Stimulated activated CD8-positive, alpha-beta memory T cell treated with anti-CD3 and anti-CD28 coated beads, Interleukin-12 subunit alpha, Interleukin-12 subunit beta, amount 100 ng/mL, for 4 hours (primary cell): Measurements from ENCODE around the gene PTGR2.
"Not testable (repeated sequence)": the region's sequence is repeated elsewhere in the genome, so short reads cannot be mapped to it uniquely, and the experiment has no call there.

Source experiments
- DNase-seq: peaks from one replicate; pipeline ENCODE4 v3.0.0-alpha.2; 2020; ENCODE audit warnings: low read depth

Gene PTGR2

GRCh38 chr14:73851567-73852382 is at the start of gene PTGR2:
Gene PTGR2, plus strand, starts transcription at chr14:73851831. Its CDS starts 7,032 bp downstream, at chr14:73858863.
- peak; percentile 77 for DNase-seq

- DNase-seq, result no peak
Observed at GRCh38 chr14:73802431-73803188, 49.0 kb upstream of the PTGR2 start.

DNA sequence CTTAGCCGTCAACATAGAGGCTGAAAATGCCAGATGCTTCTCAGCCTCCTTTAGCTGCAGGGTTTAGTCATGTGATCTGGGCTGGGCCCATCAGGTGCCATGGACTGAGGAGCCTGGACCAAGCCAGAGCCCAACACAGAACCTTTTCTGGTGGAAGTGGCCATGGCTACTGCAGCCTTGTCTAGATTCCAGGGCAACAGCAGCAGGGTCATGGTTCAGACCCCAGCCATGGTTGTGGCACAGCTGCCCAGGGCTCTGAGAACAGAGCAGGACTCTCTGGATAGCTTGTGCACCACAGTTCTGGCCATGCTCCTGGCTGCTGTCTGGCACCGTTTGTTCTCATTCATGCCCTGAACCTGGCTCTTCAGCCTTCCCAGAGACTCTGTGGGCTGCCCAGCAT is 47.0 kb upstream of the PTGR2 start:
- no peak for DNase-seq

DNA sequence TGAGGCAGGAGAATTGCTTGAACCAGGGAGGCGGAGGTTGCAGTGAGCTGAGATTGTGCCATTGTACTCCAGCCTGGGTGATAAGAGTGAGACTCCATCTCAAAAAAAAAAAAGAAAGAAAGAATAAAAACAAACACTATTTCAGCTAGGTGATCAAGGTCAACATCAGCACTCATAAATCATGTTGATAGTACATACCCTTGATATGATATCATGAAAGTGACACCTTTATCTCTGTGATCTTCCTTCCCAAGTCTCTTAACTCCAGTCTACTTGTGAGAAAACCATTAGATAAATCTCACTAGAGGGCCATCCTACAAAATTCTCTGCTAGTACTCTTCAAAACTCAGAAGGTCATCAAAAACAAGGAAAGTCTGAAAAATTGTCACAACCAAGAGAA is 44.2 kb upstream of the PTGR2 start:
- no peak for DNase-seq

DNA sequence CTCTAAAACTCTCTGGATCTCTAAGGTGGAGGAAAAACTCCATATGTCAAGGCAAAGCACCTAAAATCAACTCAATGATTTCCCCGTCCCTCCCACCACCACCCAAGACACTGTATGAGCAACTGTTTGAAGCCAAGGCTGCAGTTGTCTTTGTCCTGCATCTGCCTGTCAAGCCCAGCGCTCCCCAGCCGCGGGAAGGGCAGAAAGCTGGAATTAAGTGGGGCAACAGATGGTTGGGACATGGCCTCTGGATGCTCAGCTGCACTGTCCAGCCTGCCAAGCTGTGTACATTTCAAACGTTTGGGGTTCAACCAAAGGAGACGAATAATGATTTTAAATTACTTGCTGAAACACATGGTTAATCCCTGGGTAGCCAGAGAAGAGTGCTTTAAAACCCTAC is 42.2 kb upstream of the PTGR2 start:
- DNase-seq, result no peak

DNA sequence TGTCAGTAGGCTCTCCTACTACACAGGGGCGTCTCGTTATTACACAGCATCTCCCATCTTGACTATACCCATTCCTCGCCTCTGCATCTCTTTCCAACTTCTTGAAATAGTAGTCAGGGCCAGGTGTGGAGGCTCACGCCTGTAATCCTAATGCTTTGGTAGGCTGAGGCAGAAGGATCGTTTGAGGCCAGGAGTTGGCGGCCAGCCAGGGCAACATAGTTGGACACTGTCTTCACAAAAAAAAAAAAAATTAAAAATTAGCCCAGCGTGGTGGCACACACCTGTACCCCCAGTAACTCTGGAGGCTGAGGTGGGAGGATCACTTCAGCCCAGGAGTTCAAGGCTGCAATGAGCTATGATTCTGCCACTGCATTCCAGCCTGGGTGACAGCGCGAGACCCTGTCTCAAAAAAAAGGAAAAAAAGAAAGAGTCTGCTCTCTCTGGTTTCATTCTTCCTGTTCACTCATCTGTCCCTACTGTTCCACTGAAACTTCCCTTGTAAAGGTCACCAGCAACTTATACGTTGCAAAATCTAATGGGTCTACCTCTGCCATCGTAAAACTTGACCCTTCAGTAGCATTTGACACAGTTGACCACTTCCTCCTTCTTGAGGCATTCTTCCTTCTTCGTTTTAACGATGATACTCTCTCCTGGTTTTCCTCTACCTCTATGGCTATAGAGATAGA is 41.0 kb upstream of the PTGR2 start:
- DNase-seq, result no peak

DNA sequence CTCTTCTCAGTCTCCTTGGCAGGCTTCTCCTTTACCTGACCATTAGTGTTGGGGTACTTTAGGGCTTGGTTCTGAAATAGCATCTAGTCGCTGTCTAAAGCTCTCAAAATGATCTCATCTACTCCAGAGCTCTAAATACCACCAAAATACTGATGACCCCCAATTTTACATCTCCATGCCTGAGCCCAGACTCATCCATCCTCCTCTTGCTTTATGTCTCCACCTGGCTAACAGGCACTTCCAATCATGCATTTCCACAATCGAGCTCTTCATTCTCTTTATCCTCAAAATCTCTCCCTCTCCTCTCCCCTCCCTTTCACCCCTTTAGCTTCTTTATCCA is 40.5 kb upstream of the PTGR2 start:
- DNase-seq, result no peak

- no peak for DNase-seq
Observed at GRCh38 chr14:73814153-73814552, 37.5 kb upstream of the PTGR2 start.

GRCh38 chr14:73815849-73816248 is 35.8 kb upstream of the PTGR2 start:
- DNase-seq, result no peak

DNA sequence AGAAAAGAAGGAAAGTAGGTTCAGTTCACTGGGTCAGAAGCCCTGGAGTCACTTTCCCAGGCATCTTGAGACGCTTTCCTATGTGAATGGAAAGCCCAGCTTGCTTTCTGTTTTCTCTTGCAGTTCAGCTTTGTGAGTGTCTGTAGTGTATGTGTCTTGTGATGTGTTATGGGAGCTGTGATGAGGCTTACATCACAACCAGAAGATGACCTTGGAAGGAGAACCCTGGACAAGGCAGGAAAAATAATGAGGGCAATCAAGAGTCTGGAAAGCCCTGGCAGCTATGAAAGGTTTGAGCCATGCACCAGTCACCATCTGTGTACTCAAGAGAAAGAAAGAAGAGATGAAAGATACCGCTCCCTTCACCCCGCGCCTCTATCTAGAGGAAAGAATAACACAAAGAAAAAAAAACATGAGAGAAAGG is 35.2 kb upstream of the PTGR2 start:
- DNase-seq, result no peak

GRCh38 chr14:73817020-73817655 is 34.5 kb upstream of the PTGR2 start:
- no peak for DNase-seq

DNA sequence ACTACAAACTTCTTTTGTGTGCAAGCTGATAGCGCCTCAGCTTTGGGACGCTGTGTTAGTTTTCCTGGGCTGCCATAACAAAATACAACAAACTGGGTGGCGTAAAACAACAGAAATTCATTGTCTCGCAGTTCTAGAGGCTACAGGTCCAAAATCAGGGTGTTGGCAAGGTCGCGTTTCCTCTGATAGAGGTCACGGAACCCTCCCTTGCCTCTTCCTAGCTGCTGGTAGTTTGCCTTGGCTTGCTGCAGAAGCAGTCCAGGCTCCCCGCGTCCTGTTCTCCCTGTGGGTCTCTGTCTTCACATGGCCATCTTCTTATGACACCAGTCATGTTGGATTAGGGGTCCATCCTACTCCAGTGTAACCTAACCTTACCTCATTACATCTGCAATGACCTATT is 32.8 kb upstream of the PTGR2 start:
- DNase-seq, result no peak

GRCh38 chr14:73820631-73821030 is 31.0 kb upstream of the PTGR2 start:
- no peak for DNase-seq

- no peak for DNase-seq
Observed at GRCh38 chr14:73823339-73823885, 28.2 kb upstream of the PTGR2 start.

DNA sequence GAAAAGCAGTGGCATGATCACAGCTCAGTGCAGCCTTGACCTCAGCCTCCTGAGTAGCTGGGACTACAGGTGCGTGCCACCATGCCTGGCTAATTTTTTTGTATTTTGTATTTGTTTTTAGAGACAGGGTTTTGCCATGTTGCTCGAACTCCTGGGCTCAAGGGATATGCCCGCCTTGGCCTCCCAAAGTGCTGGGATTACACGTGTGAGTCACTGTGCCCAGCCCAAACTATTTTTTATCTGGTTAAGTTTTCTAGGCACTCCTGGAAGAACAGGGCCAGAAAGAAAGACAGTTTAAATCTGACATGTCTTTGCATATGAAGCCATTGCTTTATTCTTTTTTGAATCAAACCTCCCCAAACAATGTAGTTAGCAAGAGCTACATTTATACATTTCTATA is 27.5 kb upstream of the PTGR2 start:
- no peak for DNase-seq

- no peak for DNase-seq
Observed at GRCh38 chr14:73824536-73824935, 27.1 kb upstream of the PTGR2 start.

DNA sequence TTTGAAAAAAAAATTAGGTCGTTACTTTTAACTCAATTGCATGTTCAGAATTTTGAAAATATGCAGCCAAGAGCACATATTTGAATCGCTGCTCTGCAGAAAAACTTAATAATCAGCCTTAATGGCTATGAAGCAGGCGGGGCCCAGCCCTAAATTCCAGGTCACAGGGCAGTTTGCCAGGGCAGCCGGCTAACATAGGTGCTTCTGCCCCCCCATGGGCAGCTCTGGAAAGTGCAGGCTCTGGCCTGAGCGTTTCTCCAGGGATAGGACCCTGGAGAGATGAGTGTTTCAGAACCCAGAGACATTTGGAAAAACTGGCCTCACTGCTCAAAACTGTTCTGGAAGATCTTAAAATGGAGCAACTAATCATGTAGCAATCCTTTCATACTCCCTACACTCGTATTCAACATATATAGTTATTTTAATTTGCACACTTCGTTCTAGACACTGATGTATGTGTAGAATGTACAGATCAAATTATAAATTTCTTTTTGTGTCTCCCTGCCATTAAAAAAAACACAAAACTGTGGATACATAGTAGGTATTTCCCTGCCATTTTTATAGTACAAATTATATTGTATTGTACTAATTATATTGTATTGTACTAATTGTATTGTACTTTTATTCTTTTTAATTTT is 26.0 kb upstream of the PTGR2 start:
- DNase-seq, result peak; percentile 51

DNA sequence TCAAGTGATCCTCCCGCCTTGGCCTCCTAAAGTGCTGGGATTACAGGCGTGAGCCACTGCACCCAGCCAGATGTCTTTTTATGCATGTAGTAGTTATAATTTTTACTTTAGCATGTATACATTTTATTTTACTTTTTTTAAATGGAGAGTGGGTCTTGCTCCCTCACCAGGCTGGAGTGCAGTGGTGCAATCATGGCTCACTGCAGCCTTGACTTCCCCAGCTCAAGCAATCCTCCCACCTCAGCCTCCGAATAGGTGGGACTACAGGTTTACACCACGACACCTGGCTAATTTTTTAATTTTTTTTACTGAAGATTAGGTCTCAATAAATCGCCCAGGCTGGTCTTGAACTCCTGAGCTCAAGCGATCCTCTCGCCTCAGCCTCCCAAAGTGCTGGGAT is 24.4 kb upstream of the PTGR2 start:
- DNase-seq, result not testable (repeated sequence)

DNA sequence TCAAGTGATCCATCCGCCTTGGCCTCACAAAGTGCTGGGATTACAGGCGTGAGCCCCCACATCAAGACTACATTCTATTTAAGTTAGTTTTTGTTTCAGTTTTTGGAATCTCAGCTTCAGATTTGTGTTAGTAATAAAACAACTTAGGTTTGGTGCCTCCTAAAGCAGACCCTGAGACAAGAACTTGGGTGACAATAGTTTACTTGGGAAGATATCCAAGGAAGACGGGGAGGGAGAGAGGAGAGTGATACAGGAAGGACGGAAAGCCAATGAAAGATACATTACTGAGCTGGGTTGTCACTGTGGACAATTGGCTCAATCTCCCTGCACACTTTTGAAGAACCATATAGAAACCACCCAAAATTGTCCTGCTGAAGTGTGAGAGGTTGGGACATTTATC is 22.6 kb upstream of the PTGR2 start:
- no peak for DNase-seq

GRCh38 chr14:73829526-73830431 is 21.9 kb upstream of the PTGR2 start:
- DNase-seq, result no peak

DNA sequence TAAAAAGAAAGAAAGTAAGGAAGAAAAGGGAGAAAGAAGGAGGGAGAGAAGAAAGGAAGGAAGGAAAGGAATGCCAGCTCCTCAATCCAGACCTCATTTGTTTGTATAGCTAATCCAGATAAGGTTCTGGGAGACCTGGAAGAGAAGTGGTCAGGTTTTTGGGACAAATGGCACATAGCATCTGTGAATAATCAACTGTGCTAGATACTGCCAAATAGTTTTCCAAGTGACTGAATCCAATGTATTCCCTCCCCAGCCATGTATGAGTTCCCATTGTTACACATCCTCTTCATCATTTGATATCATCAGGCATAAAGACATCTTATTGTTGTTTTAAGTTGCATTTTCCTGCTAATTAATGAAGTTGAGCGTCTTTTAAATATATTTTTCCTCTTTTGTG is 18.6 kb upstream of the PTGR2 start:
- no peak for DNase-seq
